Right renal pelvis (tissue), 4 donors: ENCODE measurements around the gene DNAH8. TPM values are rescaled to one million over a fixed set of nuclear protein-coding genes. Genes with fewer than 3 reads are reported as not detected.
"Not testable (repeated sequence)": the region's sequence is repeated elsewhere in the genome, so short reads cannot be mapped to it uniquely, and the experiment has no call there.

Experiments used
- DNase-seq, 4 donors: peaks; one replicate each; pipeline ENCODE4 v3.0.0-alpha.2; 2013; ENCODE audit warnings: low read depth in 4 of 4, low spot score in 3 of 4, missing footprints in 1 of 4
- polyA plus RNA-seq, 4 donors: library from polyadenylated mRNA; unstranded; fragments of 120-200 nt; gene quantifications; one replicate each; pipeline ENCODE4 v1.2.1, GENCODE V29; 2013; ENCODE audit not compliant: insufficient read length in 4 of 4

Gene DNAH8
- polyA plus RNA-seq, 4 donors: 0.17 to 0.49 (median 0.26) TPM

DNA sequence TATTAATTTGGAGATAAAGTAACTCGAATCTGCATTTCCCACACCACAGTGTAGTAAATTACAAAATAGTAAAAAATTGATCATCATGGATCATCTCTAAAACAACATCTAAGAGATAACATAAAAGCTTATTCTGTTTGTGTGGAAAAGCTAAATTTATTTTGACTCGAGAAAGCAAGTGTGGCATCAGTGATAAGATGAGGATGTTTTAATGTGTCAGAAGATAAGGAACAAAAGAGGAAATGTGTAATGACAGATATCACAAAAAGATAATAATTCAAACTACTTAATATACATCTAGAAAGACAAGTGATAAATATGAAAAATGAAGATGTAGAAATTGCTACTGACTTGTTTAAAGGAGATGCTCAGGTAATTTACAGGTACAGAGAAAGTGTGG is 74.1 kb downstream of the DNAH8 start:
- DNase-seq: no peak

DNA sequence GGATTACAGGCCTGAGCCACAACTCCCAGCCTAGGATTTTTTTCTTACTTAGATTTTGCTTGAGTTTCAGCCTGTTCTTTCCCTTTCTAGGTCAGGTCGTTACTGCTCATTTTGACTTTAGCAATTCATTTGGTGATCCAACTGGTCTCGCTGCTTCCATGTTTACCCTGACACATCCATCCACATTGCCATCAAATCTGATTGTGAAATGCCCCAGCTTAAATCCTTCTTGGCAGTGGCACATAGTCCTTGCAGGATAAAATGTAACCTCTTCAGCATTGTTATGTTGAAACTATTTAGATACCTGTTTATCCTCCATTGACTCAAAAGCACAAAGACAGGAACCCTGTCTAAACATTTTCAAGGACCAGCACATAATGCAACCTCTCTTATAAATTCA is 77.2 kb downstream of the DNAH8 start:
- no peak for DNase-seq

DNA sequence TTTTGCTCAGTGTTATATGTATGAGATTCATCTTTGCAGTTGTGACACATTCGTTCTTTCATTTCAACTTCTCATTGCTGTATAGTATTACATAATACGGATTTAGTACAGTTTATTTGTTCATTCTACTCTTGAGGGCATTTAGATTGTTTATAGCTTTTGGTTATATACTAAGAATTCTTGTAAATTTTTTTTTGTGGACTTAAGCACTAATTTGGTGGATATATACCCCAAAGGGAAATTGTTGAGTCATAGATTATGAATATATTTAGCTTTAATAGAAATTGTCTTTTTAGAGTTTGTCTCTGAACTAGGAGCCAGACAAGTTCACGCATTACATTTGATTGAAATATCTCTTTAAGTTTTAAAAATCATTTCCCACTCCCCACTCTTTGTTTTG is 79.6 kb downstream of the DNAH8 start:
- no peak for DNase-seq

DNA sequence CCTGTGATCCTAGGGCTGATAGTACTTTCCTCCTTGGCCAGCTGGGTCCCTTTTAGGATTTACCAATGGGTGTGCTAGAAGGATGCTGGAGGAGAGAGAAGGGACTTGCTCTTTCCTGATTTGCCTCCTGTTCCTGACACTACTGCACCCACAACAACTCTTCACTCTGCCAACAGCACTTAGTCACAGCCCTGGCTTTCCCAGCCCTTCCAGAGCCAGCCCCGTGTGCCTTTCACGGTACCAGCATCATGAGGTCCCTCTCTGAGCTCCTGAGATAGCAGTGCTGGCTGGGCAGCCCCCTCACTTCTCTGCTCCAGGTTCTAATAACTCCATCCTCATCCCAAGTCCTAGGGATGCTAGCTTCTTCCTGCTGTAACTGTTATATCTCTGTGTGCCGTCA is 80.9 kb downstream of the DNAH8 start:
- no peak for DNase-seq

DNA sequence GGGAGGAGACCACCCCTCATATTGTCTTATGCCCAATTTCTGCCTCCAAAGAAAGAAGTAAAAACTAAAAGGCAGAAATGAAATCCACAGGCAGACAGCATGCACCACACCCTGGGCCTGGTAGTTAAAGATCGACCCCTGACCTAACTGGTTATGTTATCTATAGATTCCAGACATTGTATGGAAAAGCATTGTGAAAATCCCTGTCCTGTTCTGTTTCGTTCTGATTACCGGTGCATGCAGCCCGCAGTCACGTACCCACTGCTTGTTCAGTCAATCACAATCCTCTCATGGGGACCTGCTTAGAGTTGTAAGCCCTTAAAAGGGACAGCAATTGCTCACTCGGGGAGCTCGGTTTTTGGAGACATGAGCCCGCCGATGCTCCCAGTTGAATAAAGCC is 81.3 kb downstream of the DNAH8 start:
- not testable (repeated sequence) for DNase-seq

DNA sequence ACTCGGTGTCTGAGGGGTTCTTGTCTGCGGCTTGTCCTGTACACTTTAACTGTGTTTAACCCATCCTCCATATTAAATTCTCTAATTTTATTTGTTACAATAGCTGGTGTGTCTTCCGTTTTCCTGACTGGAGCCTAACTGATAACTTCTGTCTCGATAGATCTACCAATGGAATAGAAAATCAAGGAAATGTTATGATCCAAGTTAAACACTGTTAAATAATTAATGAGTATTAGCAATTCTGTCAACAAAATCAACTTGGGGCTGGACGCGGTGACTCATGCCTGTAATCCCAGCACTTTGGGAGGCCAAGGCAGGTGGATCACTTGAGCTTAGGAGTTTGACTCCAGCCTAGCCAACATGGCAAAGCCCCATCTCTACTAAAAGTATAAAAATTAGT is 81.7 kb downstream of the DNAH8 start:
- no peak for DNase-seq

DNA sequence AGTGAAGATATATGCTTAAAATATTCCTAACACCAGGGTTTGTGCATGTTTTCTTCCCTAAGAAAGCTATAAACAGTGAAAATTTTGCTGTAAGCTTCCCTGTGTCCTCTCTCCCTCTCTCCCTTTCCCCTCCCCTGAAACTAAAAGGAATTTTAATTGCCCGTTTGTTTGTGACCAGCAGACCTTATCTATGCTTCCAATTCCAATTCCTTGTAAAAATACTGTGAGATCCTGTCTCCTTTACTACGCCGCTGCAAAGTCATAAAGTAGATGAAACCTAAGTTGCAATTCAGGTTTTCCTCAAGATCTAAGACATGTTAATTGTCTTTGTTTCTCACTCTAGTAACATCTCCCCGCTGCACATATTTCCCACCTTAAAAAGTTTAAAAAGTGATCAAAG is 82.3 kb downstream of the DNAH8 start:
- DNase-seq: peak in 2 of 4 donors; percentile 25 to 26

DNA sequence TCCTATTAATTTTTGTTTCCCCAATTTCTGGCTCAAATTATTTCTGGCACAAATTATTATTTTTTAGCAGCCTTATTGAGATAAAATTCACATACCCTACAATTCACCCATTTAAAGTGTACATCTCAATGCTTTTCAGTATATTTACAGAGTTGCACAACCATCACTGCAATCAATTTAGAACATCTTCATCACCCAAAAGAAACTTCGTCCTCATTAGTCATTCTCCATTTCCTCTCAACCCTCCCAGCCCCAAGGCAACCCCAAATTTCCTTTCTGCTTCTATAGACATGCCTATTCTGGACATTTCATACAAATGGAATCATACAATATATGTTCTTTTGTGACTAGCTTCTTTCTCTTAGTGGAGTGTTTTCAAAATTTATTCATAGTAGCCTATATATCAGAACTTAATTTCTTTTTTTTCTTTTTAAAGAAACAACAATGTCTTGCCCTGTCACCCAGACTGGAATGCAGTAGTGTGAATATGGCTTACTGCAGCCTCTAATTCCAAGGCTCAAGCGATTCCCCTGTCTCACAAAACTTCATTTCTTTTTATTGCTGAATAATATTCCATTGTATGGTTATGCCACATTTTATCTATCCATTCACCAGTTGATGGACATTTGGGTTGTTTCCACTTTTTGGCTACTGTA is 84.5 kb downstream of the DNAH8 start:
- DNase-seq: no peak

DNA sequence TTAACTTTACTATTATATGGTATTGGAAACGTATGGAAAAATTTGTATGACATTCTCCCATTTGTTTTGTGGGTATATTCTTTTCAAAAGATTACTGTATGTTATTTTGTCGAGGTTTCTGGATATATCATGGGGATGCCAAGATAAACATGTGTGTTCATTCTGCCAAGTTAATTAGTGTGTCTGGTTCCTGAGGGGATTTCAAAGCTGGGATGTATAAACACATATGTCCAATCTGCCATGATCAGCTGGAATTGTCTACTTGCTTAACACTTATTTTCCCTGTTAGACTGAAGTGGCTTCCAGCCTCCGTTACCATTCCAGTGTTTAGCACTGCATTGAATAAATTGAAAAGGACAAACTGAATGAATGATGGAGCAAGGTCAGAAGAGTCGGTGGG is 86.2 kb downstream of the DNAH8 start:
- DNase-seq: no peak

DNA sequence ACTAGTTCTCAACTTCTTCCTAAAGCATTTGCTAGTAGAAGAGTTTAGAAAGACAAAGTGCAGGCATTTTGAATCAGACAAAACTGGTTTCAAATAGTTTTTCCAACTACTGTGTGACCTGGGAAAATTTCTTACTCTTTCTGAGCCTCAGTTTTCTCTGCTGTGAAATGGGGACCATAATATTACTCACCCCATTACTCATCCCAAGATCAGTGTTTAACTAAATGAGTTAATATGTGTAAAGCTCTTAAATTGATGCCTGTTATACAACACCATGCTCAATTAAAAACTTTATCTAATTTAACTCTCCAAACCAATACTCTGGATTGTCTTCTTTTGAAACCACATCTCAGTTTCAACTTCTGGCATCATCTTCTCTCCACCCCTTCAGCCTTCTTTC is 87.4 kb downstream of the DNAH8 start:
- DNase-seq: no peak

DNA sequence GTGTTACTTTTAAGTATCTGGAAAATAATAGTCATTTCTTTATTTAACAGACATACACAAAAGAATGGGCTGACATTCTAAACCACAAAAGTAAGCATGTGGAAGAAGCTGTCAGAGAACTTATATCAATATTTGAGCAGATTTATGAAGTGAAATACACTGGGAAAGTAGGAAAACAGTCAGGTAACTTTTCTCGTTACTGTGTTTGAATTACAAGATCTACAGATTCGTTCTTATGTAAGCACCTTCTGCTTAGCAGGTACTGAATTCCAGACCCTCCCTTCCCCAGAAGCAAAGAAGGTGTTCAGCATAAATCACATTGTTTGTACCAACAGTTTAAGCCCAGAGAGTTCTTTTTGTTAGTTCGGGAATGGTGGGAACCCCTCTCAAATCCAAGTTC is 88.0 kb downstream of the DNAH8 start:
- DNase-seq: no peak

DNA sequence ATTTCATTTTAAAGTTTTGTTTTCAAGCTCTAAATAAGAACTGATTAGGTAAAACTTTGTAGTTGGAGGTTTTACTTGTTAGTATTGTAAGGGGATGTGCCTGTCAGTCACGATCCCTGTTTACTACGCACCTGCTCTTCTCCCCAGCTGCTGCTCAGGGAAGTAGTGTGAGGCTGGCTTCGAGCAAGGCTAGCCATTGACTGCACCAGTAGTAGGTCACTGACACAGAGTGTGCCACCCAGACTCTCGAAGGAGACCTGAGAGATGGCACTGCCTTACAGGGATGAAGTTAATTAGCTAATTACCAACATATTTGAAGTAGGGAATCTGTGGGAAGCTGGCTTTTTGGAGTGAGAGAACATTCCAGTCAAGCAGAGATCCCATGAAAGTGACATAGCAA is 89.2 kb downstream of the DNAH8 start:
- DNase-seq: no peak

DNA sequence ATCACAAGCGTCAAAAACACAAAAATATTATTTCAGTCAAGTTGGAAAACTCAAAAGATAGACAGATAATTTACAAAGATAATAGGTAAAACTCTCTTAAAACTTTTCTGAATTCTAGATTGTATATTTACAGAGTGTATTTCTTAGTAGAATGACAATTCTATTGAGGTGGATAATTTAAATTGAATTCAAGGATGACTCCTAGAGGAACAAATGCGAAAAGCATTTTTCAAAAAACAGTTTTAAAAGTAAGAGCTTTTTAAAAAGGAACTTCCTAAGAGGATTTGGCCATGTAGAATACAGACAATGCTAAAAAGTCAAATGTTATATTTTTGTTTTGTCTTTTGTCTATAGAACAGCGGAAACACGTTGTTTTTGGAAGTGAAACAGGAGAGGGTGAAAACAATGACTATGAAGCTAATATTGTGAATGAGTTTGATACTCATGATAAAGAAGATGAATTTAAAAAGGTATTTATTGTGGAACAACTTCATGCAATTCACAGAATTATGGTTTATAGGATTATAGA is 90.1 kb downstream of the DNAH8 start:
- DNase-seq: no peak

DNA sequence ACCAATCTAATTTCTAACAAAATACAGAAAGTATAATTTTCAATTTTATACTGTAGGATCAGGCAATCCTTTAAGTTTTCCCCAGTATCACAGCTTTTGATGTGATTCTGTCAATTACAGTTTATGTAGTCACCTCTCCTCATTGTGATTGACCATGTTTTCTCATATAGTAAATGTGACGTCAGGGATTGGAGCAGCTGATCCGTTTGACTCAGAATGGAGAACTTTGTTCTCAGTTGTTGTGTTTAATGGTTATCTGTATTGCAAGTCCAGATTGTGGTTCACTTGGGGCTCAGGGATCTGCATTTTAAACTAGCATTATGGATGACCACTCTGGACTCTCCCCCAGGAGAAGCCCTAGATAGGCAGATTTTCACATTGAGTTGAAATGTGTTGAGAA is 90.6 kb downstream of the DNAH8 start:
- no peak for DNase-seq

DNA sequence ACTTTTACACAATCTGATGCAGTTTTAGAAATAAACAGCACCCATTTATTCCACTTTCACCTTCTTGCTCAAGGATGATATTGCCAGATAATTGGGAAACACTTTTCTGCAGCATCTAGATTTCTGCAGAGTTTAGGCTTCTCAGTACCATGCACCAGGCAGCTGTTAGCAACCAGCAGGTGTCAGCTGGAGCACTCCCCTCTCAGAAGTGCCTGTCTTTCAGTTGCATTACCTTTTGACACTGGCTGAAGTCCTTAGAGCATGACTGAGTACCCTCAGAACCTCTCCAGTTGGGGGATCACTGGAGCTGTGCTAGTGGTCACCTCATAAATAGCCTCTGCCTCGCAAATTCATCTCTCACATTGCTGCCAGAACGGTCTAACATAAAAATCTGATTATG is 91.2 kb downstream of the DNAH8 start:
- no peak for DNase-seq

DNA sequence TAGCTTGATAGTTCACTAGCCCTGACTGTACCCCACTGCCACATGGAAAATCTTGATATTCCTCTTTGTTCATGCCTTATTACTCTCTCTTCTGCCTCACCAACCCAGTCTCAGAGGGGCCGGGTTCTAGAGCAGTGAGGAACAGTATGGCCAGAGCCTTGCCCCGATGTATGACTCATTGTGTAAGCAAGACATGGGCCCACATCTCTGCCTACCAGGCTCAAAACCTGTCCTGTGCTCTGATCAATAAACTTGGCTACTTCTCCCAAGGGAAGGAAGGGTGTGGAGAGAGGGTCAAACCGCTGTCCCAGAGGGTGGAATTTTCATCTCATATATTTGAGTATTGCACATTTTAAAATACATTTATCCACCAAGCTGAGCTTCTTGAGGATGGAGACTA is 91.7 kb downstream of the DNAH8 start:
- no peak for DNase-seq

DNA sequence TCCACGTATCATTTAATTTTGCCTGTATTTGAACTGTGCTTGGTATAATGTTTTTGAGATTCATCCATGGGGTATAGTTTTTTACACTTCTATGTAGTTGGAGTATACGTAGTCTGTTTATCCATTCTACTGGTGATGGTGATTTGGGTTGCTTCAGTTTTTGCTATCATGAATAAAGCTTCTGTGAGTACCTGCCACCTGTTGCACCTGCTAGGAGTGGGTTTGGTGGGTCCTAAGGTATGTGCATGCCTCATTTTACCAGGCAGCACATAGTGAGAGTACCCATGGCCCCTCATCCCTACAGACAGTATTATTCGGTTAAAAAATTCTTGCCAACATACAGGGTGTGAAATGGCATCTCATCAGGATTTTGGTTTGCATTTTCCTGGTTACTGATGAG is 92.9 kb downstream of the DNAH8 start:
- no peak for DNase-seq

DNA sequence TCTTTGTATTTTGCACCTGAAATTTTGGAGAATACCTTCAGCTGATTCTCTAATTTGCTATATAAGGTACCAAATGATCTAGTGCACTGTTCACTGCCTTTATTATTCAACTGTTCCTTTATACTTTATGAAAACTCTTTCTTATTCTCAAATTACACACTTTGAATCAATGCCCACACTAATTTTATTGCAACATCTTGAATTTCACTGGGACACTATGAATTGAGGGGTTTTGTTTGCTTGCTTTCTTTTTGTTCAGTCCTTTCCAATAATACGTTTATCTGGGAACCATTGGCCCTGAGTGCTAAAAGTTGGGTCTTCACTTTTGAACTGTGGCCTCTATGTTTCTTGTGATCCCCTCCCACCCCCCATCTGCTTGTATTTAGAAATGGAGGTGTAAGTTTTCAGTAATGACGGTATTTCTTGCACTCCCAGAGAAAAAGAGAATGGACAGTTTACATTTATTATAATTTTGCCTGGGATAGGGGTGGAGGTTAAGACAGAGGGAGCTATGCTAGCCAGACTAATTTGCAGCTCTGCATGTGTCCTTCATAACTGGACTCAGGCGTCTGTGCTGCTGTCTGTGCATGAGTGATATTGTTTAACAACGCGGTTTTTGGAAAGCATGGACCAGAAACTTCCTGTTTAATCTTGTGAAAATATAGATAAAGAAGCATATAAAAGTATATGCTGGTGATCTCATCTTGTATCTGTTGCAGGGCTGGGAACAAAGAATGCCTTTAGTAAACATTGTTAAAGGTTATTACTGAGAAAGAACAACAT is 98.1 kb downstream of the DNAH8 start:
- DNase-seq: no peak

DNA sequence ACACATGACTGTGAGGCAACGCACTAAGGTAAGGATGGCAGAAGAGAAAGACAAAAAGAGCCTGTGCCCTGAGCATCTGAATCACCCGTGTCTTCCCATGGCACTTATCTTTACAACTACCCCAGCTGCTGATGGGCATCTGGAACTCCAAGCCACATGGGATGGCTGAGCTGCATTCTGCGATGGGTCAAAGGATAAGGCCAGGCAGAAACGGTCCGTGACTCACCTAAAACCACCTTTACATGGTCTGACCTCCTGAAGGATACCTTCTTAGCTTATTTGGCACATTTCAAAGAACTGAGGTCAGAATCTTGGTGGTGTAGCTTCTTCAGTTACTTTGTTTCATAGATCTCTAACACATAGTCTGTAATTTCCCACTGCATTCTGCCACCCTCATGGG is 99.7 kb downstream of the DNAH8 start:
- DNase-seq: no peak

DNA sequence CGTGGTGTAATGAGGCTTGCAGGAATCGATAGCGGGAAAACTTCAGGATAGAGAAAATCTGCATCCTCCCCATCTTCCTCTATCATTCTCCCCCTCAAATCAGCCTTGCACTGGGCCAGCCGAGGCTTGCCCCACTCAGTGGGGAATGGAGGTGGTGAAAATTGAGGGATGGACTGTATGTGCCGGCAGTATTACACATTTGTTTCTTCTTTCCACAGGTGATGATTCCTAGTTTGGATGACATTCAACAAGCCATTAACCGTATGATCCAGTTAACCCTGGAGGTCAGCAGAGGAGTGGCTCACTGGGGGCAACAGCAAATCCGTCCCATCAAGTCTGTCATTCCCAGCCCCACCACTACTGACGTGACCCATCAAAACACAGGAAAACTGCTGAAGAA is 100.1 kb downstream of the DNAH8 start:
- no peak for DNase-seq

DNA sequence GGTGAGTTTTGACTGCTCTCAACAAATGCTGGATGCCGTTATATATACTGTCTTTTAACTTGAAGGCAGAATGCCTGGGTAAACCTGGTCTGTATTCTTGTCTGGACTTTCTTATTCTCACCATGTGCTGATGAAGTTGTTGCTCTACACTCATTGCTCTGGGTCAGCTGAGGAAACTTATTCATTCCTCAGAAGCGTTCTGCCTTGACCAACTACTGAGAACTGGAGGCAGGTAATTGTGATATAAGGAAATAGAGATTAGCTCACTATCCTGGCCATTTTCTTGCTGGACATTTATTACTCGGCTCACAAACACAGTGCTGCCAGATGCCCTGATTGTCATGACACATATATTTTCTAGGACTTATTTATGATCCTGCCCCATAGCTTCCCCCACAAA is 103.6 kb downstream of the DNAH8 start:
- DNase-seq: no peak

DNA sequence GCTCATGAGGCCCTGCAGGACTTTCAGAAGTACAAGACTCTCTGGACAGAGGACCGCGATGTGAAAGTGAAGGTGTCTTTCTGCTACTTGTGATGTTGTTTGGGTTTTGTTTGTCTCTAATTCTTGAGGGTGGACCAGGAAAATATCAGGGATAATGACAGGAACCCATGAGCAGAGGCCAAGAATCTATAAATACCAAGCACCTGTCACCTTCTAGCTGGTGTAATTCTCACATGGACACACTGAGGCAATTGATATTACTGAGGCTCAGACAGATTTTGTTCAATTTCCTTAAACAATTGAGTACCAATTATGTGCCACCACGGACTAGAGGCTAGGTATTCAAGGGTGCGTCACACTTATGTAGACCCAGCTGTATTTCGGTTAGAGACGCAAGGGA is 107.9 kb downstream of the DNAH8 start:
- DNase-seq: no peak
